ENCODE results near the gene PLA2G2F. TPM values are rescaled to one million over a fixed set of nuclear protein-coding genes. Genes with fewer than 3 reads are reported as not detected.

Gene PLA2G2F
- total RNA-seq, 6 donors from 2014 or later = not detected

- Histone ChIP-seq H3K4me1 (peaks cover 0 to 8% (median 2%) of the 10 kb centered on the region in 4 donors), H3K27ac (no peak overlapping the region), H3K9me3 (no peaks in the 10 kb centered on the region), H3K27me3 (no peaks in the 10 kb centered on the region), H3K36me3 (no peaks in the 10 kb centered on the region), H3K4me3 (no peak overlapping the region)
- DNase-seq = no peak
- ATAC-seq (ENCODE audit: low FRiP score in 2 of 2) = no peak
- WGBS, 2 donors = 59 to 62% methylated on average over 3 of the region's 3 CpGs
- TF ChIP-seq POLR2AphosphoS5 (IDR thresholded peaks at IDR 0.05) = no peak
- TF ChIP-seq CTCF (IDR thresholded peaks at IDR 0.05) = no peak
- TF ChIP-seq EP300 (IDR thresholded peaks at IDR 0.05) = no peak
- TF ChIP-seq POLR2A (IDR thresholded peaks at IDR 0.05) = no peak
Observed at GRCh38 chr1:20199403-20199802, 60.3 kb downstream of the PLA2G2F start.

- no peak overlapping the region for H3K4me3 ChIP-seq
- no peaks in the 10 kb centered on the region for H3K27me3 ChIP-seq
- H3K36me3 ChIP-seq = no peaks in the 10 kb centered on the region
- DNase-seq (no peak), ATAC-seq (ENCODE audit: low FRiP score in 2 of 2) (no peak)
- H3K27ac ChIP-seq = no peak overlapping the region
- H3K4me1 ChIP-seq = peaks cover 0 to 6% (median 2%) of the 10 kb centered on the region in 4 donors
- no peaks in the 10 kb centered on the region for H3K9me3 ChIP-seq
- WGBS, 2 donors = 59 to 61% methylated on average over 2 of the region's 2 CpGs
- TF ChIP-seq POLR2AphosphoS5 (IDR thresholded peaks at IDR 0.05) (no peak), EP300 (IDR thresholded peaks at IDR 0.05) (no peak), CTCF (IDR thresholded peaks at IDR 0.05) (no peak), POLR2A (IDR thresholded peaks at IDR 0.05) (no peak)
Observed at GRCh38 chr1:20199840-20200239, 60.7 kb downstream of the PLA2G2F start.

Other genes starting within 250 kb of the PLA2G2F start
- not detected for gene PLA2G2E, start 215.7 kb upstream of the PLA2G2F start, total RNA-seq
- gene PLA2G2A, start 159.7 kb upstream of the PLA2G2F start, total RNA-seq = 100 to 1,000 TPM in 1 of 6 donors, 10 to 100 TPM in 2, 1 to 10 TPM in 1, under 1 TPM in 1, not detected in 1; 0.76 to 136 (median 14.9) TPM
- 1 to 10 TPM in 5 of 6 donors, not detected in 1; 1.4 to 5.1 (median 3.1) TPM for gene PLA2G5, start 69.1 kb upstream of the PLA2G2F start, total RNA-seq
- gene PLA2G2D, start 19.8 kb upstream of the PLA2G2F start, total RNA-seq = under 1 TPM in 2 of 6 donors, not detected in 4; 0.13 to 0.29 TPM
- gene UBXN10, start 46.8 kb downstream of the PLA2G2F start, total RNA-seq = 10 to 100 TPM in 1 of 6 donors, 1 to 10 TPM in 4, under 1 TPM in 1; 0.86 to 29.8 (median 6.5) TPM
- gene PLA2G2C, start 47.2 kb downstream of the PLA2G2F start, total RNA-seq = under 1 TPM in 1 of 6 donors, not detected in 5; 0.30 TPM
- gene VWA5B1, start 151.6 kb downstream of the PLA2G2F start, total RNA-seq = under 1 TPM in 3 of 6 donors, not detected in 3; 0.14 to 0.77 (median 0.46) TPM

Measured in upper lobe of left lung (tissue), 6 donors.